H1 (cell line): ENCODE data around the gene LIMS1.
"Not testable (repeated sequence)": the region's sequence is repeated elsewhere in the genome, so short reads cannot be mapped to it uniquely, and the experiment has no call there.

ENCODE experiments used
- CREB1 ChIP-seq: IDR thresholded peaks from 2 replicates; pipeline ENCODE4 v1.6.1; 2012; ENCODE audit warnings: inconsistent platforms
- CTCF ChIP-seq, 3 experiments: IDR thresholded peaks; 1 replicate in 2 of 3; 2 replicates in 1 of 3; pipeline versions ENCODE4 v1.5.1 to v1.6.1; 2011; ENCODE audit warnings: low read length in 3 of 3, mild to moderate bottlenecking in 3 of 3, inconsistent platforms in 2 of 3, low read depth in 1 of 3, moderate library complexity in 1 of 3; ENCODE audit not compliant: insufficient read depth in 1 of 3; ENCODE audit errors: control extremely low read depth in 1 of 3
- POLR2A ChIP-seq, 2 experiments: IDR thresholded peaks; 1 replicate in 1 of 2; 2 replicates in 1 of 2; pipeline ENCODE4 v1.6.1; 2011; ENCODE audit warnings: low read depth in 2 of 2, low read length in 2 of 2, mild to moderate bottlenecking in 2 of 2; ENCODE audit errors: control extremely low read depth in 1 of 2
- SUZ12 ChIP-seq: fragments of 200-600 bp; sonication (generic); IDR thresholded peaks from 2 replicates; pipeline ENCODE4 v1.6.1; 2012; ENCODE audit warnings: mild to moderate bottlenecking, inconsistent platforms, low read length, moderate library complexity, mixed read lengths
- TF ChIP-seq, protein P1 (sequence below): IDR thresholded peaks from 2 replicates; pipeline ENCODE4 v1.6.1; 2011; ENCODE audit warnings: low read length, improper control_type of control experiment

- TF ChIP-seq POLR2A (IDR thresholded peaks at IDR 0.05; ENCODE audit: control extremely low read depth in 1 of 2, low read depth in 2 of 2, low read length in 2 of 2); SUZ12; CREB1; CTCF (IDR thresholded peaks at IDR 0.05; ENCODE audit: control extremely low read depth in 1 of 3, insufficient read depth in 1 of 3, low read depth in 1 of 3, low read length in 3 of 3): not testable (repeated sequence)
- TF ChIP-seq, protein P1, sequence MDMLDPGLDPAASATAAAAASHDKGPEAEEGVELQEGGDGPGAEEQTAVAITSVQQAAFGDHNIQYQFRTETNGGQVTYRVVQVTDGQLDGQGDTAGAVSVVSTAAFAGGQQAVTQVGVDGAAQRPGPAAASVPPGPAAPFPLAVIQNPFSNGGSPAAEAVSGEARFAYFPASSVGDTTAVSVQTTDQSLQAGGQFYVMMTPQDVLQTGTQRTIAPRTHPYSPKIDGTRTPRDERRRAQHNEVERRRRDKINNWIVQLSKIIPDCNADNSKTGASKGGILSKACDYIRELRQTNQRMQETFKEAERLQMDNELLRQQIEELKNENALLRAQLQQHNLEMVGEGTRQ, result not testable (repeated sequence)
Measured at GRCh38 chr2:108716971-108717370, 182.7 kb downstream of the LIMS1 start.
